A673 (cell line): Measurements from ENCODE around the gene STON1. TPM values are rescaled to one million over a fixed set of nuclear protein-coding genes. Genes with fewer than 3 reads are reported as not detected.
"Not testable (repeated sequence)": the region's sequence is repeated elsewhere in the genome, so short reads cannot be mapped to it uniquely, and the experiment has no call there.

Experiments used
- BruUV-seq: library from RNA; stranded (reverse); fragments of 400-500 nt; replicated peaks from 2 replicates; lab custom pipeline; 2021; lab: Mats Ljungman, UMichigan
- CTCF ChIA-PET: fragments of 300-600 bp; sonication (Branson Sonifier 250); formaldehyde crosslinking; loops from one replicate; lab custom pipeline; 2022; ENCODE audit warnings: antibody characterized with exemption; lab: Charles Lee
- POLR2A ChIA-PET: fragments of 300-600 bp; sonication (Branson Sonifier 250); formaldehyde crosslinking; loops from one replicate; lab custom pipeline; 2022; ENCODE audit warnings: antibody characterized with exemption; ENCODE audit not compliant: low non-redundant PET; lab: Charles Lee
- DNase-seq: peaks from one replicate; pipeline ENCODE4 v3.0.0-alpha.2; 2015; ENCODE audit warnings: low spot score
- H3K27ac ChIP-seq: fragments of 200-600 bp; sonication (generic); 2 replicates; pipeline ENCODE4 v1.5.1; 2016; ENCODE audit warnings: mixed run types, low read depth, mild to moderate bottlenecking, mixed read lengths, antibody characterized with exemption, low read length; ENCODE audit not compliant: poor library complexity, severe bottlenecking
- H3K27me3 ChIP-seq: fragments of 200-600 bp; sonication (generic); replicated peaks from 2 replicates; pipeline ENCODE4 v1.6.1; 2017; ENCODE audit warnings: mixed run types, low read depth, mild to moderate bottlenecking, mixed read lengths, antibody characterized with exemption, low read length; ENCODE audit not compliant: insufficient read depth, poor library complexity
- H3K36me3 ChIP-seq: fragments of 200-600 bp; sonication (generic); 2 replicates; pipeline ENCODE4 v1.6.1; 2016; ENCODE audit warnings: mixed run types, mild to moderate bottlenecking, mixed read lengths, antibody characterized with exemption, low read length; ENCODE audit not compliant: insufficient read depth, poor library complexity, severe bottlenecking
- H3K4me1 ChIP-seq: fragments of 200-600 bp; sonication (generic); 2 replicates; pipeline ENCODE4 v1.6.1; 2017; ENCODE audit warnings: mixed run types, mild to moderate bottlenecking, mixed read lengths, antibody characterized with exemption, low read length; ENCODE audit not compliant: insufficient read depth, poor library complexity, severe bottlenecking
- H3K4me3 ChIP-seq: fragments of 200-600 bp; sonication (generic); 2 replicates; pipeline ENCODE4 v1.5.1; 2016; ENCODE audit warnings: low read depth, mixed run types, mild to moderate bottlenecking, mixed read lengths, low read length; ENCODE audit not compliant: poor library complexity, severe bottlenecking
- H3K9me3 ChIP-seq: fragments of 200-600 bp; sonication (generic); 2 replicates; pipeline ENCODE4 v1.6.1; 2016; ENCODE audit warnings: mixed run types, low read depth, mild to moderate bottlenecking, mixed read lengths, antibody characterized with exemption, low read length; ENCODE audit not compliant: poor library complexity, severe bottlenecking
- EZH2 ChIP-seq: fragments of 200-600 bp; sonication (generic); IDR thresholded peaks from 2 replicates; pipeline ENCODE4 v1.6.1; 2017; ENCODE audit warnings: borderline replicate concordance, low read depth, mild to moderate bottlenecking, mixed read lengths, antibody characterized with exemption, low read length; ENCODE audit not compliant: poor library complexity, severe bottlenecking
- intact Hi-C: fragments of 100-400 bp; cut with micrococcal nuclease; formaldehyde crosslinking; loops from one replicate; pipeline ENCODE4 v1.10.0; 2022; ENCODE audit not compliant: unreplicated experiment
- total RNA-seq: library from RNA; stranded (reverse); gene quantifications from 2 replicates; pipeline ENCODE4 v1.2.3, GENCODE V29; 2021
- TF ChIP-seq, protein P1 (sequence below): fragments of 300-800, 200-600 bp; sonication (generic); conservative IDR thresholded peaks from 2 replicates; pipeline ENCODE4 v1.5.1; 2017; ENCODE audit warnings: low read depth, mild to moderate bottlenecking, antibody characterized with exemption, low read length, moderate library complexity, mixed read lengths

The STON1 gene
- total RNA-seq, 1 experiment from 2014 or later = 1.1 TPM

DNA sequence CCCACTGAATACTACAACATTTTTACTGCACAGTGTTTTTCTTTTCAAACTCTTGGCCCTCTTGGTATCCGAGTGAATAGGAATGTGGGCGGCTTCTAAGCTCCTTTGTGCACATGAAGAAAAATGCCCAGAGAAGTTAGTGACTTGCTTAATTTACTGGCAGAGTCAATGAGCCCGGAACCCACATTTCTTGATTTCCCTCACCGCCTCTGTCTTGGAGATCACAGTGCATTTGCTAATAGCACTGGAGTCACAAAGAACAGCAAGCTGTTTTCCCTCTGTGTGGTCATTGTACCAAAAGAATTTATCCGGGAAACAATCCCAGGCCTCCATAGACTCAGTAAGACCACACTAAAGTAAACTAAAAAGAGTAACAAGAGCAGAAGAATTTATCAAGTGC is 18.9 kb downstream of the STON1 start:
- TF ChIP-seq EZH2 = no peak
- TF ChIP-seq, protein P1, sequence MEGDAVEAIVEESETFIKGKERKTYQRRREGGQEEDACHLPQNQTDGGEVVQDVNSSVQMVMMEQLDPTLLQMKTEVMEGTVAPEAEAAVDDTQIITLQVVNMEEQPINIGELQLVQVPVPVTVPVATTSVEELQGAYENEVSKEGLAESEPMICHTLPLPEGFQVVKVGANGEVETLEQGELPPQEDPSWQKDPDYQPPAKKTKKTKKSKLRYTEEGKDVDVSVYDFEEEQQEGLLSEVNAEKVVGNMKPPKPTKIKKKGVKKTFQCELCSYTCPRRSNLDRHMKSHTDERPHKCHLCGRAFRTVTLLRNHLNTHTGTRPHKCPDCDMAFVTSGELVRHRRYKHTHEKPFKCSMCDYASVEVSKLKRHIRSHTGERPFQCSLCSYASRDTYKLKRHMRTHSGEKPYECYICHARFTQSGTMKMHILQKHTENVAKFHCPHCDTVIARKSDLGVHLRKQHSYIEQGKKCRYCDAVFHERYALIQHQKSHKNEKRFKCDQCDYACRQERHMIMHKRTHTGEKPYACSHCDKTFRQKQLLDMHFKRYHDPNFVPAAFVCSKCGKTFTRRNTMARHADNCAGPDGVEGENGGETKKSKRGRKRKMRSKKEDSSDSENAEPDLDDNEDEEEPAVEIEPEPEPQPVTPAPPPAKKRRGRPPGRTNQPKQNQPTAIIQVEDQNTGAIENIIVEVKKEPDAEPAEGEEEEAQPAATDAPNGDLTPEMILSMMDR = no peak
- intact Hi-C loops = no loop called here
- H3K9me3 ChIP-seq = no peaks in the 10 kb centered on the region
- H3K27ac ChIP-seq = no peak overlapping the region
- H3K4me3 ChIP-seq = no peak overlapping the region
- H3K27me3 ChIP-seq = no peaks in the 10 kb centered on the region
- ChIA-PET POLR2A (no interaction called here), CTCF (no interaction called here)
- BruUV-seq = no TSS peak
- no peak for DNase-seq
- H3K36me3 ChIP-seq = no peaks in the 10 kb centered on the region
- no peaks in the 10 kb centered on the region for H3K4me1 ChIP-seq

DNA sequence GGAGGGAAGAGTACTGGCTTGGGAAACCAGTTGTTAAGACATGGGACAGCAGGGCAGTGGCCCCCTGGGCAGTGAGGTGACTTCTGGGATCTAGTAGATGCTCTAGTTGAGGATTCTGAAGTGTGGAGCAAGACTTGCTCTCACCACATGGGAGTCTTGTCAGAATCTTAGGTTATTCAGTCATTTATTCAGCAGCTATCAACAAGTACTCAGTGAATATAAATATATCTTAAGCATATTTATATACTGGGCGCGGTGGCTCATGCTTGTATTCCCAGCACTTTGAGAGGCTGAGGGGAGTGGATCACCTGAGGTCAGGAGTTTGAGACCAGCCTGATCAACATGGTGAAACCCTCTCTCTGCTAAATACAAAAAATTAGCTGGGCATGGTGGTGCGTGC is 20.0 kb downstream of the STON1 start:
- no peaks in the 10 kb centered on the region for H3K9me3 ChIP-seq
- TF ChIP-seq, protein P1 = no peak
- TF ChIP-seq EZH2 = no peak
- no peak overlapping the region for H3K27ac ChIP-seq
- no peak overlapping the region for H3K4me3 ChIP-seq
- ChIA-PET CTCF (no interaction called here), POLR2A (no interaction called here)
- H3K4me1 ChIP-seq = no peaks in the 10 kb centered on the region
- BruUV-seq = no TSS peak
- H3K27me3 ChIP-seq = no peaks in the 10 kb centered on the region
- DNase-seq = no peak
- intact Hi-C loops = no loop called here
- no peaks in the 10 kb centered on the region for H3K36me3 ChIP-seq

DNA sequence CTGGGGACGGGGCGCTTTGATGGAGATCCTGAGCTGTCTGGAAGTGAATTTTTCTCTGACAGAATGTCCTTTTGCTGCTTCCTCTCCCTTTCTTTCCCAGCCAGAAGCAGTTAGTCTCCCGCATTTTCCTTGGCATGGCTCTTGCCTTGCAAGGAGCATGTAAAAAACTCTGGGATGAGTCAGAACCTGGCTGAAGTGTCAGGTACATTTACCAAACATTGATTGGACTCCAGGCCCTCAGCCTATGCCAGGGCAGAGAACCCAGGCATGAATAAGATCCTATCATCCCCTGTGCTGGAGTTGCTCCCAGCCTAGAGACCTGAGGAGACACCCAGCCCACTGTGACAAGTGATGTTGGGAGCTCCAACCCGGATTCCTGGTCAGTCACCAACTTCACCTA is 21.6 kb downstream of the STON1 start:
- no TSS peak for BruUV-seq
- no peak overlapping the region for H3K27ac ChIP-seq
- POLR2A ChIA-PET = no interaction called here
- no peaks in the 10 kb centered on the region for H3K4me1 ChIP-seq
- H3K27me3 ChIP-seq = no peaks in the 10 kb centered on the region
- H3K9me3 ChIP-seq = no peaks in the 10 kb centered on the region
- H3K4me3 ChIP-seq = no peak overlapping the region
- H3K36me3 ChIP-seq = no peaks in the 10 kb centered on the region
- CTCF ChIA-PET = no interaction called here
- no peak for TF ChIP-seq EZH2
- TF ChIP-seq, protein P1 = no peak
- intact Hi-C loops = no loop called here
- DNase-seq = no peak

DNA sequence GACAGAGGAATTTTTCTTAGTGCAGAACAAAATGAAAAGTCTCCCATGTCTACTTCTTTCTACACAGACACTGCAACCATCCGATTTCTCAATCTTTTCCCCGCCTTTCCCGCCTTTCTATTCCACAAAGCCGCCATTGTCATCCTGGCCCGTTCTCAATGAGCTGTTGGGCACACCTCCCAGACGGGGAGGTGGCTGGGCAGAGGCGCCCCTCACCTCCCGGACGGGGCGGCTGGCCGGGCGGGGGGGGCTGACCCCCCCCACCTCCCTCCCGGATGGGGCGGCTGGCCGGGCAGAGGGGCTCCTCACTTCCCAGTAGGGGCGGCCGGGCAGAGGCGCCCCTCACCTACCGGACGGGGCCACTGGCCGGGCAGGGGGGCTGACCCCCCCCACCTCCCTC is 25.1 kb downstream of the STON1 start:
- H3K27me3 ChIP-seq, H3K4me3 ChIP-seq, H3K27ac ChIP-seq, H3K36me3 ChIP-seq, POLR2A ChIA-PET, BruUV-seq, DNase-seq, intact Hi-C loops, CTCF ChIA-PET, H3K4me1 ChIP-seq, H3K9me3 ChIP-seq: not testable (repeated sequence)
